Stimulated activated CD4-positive, alpha-beta T cell treated with anti-CD3 and anti-CD28 coated beads, Interleukin-4, amount 100 ng/mL, for 1 hour (primary cell): ENCODE measurements around the gene SMC5.
"Not testable (repeated sequence)": the region's sequence is repeated elsewhere in the genome, so short reads cannot be mapped to it uniquely, and the experiment has no call there.

Experiments used
- DNase-seq: peaks from one replicate; pipeline ENCODE4 v3.0.0-alpha.2; 2020

SMC5 gene

DNA sequence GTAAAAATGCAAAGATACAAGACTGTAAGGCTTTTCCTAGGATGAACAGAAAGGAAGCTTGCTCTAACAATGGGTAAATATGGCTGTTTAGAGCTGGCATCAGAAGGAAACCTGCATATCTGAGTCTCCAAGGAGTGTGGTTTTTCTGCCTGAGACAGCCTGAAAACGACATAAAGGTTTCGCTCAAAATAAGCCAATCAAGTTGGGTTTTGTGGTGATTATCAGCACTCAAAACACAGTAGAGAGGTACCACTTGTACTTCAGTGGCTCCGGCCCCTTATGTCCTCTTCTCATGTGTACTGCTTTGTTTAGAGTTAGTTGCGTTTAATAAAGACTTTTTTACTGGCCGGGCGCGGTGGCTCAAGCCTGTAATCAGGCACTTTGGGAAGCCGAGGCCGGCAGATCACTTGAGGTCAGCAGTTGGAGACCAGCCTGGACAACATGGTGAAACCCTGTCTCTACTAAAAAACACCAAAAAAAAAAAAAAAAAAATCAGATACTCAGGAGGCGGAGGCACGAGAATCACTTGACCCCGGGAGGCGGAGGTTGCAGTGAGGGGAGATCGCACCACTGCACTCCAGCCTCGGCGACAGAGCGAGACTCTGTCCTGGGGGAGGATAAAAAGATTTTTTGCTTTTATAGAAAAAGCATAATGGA lies 116.3 kb downstream of the SMC5 start:
- DNase-seq: no peak

DNA sequence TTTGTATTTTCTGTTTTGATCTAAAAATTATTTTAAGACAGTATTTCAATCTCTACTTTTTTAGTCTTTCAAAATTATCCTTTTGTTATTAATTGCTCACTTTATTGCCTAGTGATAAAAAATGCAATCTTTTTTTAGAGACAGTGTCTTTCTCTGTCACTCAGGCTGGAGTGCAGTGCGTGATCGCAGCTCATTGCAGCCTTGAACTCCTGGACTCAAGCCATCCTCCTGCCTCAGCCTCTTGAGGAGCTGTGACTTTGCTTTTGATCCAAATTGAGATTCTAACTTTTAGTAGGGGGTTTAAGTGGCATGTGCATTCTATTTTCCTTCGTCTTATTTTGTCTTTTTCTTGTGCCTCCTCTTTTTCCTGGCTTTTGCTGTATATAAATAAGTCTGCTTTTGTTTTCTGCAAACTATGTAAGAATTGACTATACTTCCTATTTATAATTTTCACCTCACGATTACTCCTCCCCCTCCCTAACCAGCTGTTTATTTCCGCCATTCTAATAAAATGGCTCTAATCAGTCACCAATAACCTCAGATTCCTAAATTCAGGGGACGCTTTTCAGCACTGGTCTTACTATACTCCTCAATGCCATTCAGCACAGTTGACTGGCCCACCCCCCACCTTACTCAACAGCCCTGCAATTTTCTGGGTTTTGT lies 123.4 kb downstream of the SMC5 start:
- DNase-seq: no peak

DNA sequence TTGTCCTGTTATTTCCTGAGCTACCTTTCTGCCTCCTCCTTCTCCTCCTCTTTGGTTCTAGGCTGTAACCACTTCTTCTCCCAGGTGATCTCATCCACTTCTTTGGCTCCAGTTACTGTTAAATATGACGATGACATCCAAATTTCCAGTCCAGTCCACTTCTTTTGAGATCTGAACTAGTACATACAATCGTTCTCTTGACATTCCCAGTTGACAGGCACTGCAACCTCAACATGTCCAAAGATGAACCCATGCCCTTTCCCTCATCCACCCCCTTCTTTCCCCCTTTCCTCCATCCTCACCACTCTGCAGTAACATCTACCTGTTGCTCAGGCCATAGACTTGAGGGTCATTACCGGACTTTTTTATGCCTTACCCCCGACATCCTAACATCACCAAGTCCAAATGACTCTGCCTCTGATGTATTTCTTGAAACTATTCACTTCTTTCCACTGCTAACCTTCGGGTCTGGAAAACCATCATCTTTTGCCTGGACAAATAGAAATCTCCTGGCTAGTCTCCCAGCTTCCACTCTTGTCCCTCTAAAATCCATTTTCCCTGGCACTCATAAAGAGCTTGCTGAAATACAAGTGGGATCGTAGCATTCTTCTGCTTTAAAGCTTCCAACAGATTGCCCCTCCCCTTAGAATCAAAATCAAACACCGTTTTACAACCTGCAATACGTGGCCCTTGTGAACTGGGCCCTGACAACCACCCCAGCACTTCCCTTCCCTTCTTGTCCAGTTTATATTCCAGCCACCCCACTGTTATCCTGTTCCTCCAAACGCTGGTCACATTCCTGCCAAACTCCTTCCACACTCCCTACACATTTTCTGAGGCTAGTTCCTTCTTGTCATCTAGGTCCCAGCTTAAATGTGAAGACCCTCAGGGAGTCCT lies 124.2 kb downstream of the SMC5 start:
- DNase-seq: no peak

DNA sequence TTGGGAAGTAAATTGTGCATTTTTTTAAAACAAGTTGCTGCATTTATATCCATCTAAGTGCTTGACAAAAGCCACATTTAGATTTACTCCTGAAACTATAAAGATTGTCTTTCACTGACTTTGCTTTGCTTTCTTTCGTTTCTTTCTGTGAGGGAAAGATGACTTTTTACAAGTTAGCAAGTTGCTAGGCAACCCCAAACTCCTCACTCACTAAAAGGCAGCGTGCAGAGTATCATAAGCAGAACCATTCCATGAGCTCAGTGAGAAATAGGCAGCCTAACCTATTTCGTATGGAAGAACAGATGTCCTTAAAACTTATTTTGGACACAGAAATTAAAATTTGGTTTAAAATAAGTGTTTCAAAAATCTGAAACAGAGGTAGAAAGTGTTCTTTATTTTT lies 126.6 kb downstream of the SMC5 start:
- no peak for DNase-seq

DNA sequence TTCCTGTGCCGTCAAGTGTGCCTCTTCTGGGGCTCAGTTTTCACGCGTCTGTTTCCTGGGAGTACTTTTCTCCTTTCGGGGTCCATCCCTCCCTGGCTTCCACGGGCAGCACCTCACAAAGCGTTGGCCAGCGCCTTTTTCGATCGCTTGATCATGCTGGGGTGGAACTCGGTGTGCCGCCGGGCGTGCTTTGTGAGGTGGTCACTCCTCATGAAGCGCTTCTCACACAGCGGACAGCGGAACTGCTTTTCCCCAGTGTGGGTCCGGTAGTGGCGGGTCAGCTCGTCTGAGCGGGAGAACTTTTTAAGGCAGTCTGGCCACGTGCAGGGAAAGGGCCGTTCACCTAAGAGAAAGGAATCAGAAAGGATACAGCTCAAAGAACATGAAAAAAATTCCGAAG lies 128.9 kb downstream of the SMC5 start:
- no peak for DNase-seq

DNA sequence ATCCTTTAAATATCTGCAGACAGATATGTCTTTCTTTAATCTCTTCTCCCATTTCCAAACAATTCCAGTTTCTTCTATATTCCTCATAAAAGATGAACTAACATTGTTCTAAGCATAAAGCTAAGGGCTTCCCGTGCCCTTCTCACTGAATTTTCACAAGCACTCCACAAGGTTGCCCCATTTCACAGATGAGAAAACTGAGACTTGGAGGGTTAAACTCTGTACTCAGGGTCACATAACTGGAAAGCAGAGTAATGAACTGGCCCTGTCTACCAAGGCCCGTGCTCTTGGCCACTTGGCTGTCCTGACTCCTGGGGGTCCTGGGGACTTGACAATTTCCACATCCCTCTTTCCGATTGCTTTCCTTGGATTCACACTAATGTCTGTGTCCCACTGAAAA lies 130.4 kb downstream of the SMC5 start:
- DNase-seq: no peak

DNA sequence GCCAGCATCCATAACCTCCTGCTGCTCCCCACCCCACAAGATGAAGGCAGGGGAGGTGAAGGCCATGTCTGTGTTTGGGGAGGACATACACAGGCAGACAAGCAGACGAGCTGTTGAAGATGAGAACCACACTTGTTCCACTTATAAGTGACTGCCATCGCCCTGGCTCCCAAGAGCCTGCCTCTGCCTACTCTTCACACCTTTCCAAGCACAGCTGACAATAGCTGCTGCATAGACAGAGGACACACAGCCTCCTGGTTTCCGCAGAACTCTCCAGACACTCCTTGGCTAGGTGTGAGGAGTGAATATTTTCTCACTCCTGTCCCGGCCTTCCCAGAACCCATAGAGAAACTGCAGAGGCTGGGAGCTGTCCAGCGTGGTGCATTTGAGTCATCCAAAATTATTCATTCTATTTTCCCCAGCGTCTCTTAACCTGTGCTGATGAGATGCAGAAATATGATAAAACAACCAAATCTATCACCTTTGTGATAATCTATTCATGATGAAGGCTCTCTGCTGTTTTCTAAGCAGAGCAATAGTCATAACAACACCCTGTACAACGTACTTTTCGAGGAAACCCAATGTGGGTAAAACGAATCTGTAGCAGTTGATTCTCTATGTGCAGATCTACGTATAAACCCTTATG lies 131.0 kb downstream of the SMC5 start:
- DNase-seq: no peak

DNA sequence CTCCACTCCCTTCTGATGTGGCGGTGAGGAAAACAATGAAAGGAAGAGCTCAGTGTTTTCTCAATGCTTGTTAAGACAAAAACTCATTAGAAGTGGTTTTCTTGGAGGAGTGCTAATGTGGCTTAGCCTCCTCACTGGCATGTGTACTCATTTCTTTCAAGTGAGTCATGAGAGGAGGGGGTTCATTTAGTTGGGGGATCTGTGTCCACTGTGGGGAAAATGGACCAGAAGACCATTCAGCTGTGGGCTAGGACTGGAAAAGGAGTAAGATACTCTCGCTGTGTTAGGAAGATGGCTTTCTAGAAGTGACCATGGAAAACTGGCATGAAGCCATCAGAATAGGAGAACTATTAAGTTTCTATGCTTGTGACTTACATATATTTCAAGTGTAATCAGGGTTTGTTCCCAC lies 132.2 kb downstream of the SMC5 start:
- DNase-seq: no peak

DNA sequence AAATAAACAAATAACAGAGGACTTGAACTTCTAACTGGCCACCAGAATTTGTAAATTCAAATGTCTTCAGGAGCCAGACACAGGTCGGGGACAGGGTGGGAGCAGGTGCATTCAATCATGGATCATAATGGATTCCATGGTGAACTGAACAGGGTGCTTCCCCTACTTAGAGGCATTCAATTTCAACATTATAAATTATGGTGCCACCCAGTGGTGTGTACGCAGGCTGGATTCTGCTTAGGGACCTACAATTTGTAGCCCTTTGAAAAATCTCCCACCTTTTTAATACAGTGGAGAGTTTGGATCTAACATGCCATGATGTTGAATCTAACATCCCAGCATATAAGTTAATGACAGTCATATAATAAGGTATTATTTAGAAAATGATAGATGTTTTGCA lies 133.4 kb downstream of the SMC5 start:
- DNase-seq: no peak

DNA sequence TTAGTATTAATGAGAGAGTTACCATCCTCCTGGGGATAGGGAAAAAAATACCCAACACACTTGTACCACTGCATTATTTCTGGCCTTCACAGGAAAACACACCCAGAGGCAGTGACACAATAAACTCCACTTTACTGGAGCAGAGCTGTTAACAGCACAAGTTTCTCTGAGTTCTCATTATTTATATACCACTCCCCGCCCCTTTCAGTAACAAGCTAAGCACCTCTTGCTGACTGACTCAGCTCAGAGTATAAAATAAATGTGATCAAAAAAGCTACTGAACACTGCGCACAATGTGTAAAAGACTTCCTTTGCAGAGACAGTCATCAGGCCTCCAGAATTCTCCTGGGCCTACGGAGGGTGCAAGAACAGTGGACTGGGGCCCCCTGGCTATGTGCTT lies 134.1 kb downstream of the SMC5 start:
- no peak for DNase-seq

DNA sequence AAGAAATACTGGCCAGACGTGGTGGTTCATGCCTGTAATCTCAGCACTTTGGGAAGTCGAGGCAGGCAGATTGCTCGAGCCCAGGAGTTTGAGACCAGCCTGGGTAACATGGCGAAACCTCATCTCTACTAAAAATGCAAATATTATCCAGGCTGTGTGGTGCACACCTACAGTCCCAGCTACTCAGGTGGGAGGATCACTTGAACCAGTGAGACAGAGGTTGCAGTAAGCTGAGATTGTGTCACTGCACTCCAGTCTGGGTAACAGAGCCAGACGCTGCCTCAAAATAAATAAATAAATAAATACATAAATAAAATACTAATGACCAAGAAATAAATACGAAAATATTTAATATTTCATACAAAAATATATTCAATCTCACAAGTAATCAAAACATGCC lies 136.9 kb downstream of the SMC5 start:
- no peak for DNase-seq

DNA sequence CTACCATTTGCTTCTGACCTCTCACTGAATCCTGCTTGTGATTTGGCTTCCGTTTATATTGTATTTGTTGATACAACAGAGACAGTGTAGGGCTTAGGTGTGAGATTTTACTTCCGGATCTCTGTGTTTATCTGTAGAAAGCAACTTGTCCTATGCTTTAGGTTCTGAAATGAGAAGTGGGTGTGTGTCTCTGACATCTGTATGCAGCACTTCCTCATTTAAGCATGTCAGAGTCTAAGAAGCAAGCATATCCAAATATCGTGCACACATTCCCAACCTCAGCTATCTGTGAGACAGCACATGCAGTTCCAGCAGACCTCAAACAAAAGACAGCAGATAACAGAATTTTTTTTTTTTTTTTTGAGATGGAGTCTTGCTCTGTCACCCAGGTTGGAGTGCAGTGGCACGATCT lies 139.4 kb downstream of the SMC5 start:
- DNase-seq: no peak

DNA sequence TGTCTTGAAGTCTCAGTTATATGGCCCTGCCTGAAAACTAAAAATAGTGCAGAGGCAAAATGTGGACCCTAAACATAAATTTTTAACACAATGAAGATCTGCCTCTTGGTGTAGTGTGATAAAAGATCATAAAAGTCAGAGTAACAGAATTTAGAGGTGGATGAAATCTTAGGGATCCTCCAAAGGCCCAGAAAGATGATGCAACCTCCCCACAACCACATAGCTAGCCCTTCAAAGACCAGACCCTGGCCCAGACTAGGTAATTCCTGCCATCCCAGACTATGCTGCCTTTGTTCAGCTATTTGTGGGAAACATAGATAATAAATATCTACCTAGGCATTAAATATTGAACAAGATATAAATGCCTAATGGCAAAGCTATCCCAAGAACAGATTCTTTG lies 140.4 kb downstream of the SMC5 start:
- DNase-seq: no peak

DNA sequence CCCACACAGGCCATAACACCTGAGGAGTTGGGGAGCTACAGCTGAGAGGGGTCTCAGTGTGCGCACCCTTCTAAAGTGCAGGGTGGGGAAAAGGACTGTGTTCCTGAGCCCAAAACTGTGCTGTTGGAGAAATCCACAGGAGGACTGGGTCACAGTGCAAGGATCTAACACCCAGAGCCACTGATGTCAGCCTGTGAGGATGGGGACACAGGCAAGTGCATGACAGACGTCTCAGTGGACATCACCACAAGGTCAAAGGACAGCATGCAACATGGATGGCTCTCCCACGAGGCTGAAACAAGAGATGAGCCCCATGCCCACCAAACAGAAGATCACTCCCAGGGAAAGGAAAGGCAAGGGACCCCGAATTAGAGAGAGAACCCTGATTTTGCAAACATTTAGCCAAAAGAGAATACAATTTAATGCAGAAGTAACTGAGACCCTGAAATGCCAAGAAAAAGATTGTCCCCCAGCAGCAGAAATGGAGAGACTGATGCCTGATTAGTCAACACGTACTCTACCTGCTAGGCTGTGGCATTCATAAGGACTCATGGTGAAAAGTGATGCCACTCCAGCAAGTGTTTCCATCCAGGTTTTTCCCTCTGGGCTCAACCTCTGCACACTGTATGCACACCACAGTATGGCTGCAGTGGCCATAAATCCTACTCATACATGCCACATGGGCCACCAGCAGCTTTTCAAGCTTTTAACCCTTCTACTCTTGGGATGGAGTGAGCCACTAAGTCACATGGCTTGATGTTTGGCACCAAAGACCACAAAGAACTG lies 141.5 kb downstream of the SMC5 start:
- DNase-seq: no peak

DNA sequence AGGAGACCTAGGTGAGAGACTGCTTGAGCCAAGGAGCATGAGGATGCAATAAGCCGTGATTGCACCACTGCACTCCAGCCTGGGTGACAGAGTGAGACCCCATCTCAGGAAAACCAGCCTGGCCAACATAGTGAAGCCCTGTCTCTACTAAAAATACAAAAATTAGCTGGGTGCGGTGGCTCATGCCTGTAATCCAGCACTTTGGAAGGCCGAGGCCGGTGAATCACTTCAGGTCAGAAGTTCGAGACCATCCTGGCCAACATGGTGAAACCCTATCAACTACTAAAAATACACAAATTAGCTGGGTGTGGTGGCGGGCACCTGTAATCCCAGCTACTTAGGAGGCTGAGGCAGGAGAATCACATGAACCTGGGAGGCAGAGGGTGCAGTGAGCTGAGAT lies 142.5 kb downstream of the SMC5 start:
- DNase-seq: not testable (repeated sequence)

DNA sequence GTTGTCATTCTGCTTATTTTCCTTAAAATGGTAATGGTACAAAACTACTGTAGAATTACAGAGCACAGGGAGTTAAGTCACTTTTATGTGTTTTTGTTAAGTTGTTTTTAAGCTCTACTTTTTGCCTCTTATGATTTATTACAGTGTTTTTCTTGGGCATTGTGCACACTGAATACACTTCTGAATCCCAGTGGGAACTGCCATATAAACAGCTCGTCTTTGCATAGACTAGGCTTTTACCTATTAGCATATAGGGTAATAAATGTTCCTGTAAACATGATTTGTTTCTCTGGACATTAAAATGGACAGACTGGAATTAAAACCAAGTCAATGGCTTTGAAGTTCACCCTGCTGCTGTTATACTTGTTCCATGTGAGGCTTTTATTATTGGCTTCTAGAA lies 143.4 kb downstream of the SMC5 start:
- no peak for DNase-seq

DNA sequence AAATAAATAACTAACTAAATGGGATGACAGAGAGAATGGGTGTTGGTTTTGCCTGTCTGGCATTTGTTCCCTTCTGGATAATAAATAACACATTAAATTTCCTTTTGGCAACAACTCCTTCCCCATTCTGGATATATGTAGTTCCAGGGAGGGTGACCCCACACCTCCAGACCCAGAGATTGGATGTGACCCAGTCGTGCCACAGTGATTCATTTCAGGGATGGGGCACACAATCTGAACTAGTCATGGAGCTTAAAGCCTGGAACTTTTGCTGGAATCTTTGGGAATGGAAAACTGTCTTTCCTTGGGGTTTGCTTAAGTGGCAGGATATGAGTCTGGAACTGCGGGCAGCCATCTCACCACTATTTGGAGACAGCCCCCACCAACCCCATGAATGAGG lies 144.4 kb downstream of the SMC5 start:
- no peak for DNase-seq

DNA sequence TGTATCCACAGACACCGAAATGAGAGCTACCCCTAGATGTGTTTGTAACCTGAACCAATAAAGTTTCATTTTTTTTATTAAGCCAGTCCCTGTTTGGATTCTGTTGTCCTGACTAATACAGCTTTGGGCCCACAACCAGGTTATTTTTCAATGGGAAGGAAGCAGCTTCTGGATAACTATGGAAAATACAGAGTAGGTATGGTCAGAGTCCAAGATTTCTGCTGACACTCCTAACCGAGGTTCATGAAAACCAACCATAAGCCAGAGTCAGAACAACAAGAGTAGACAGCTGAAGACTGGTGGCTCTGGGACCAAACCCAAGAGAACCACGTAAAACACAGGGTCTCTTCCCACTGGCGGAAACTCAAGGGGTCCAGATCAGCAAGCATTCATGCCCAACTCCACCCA lies 144.8 kb downstream of the SMC5 start:
- no peak for DNase-seq

DNA sequence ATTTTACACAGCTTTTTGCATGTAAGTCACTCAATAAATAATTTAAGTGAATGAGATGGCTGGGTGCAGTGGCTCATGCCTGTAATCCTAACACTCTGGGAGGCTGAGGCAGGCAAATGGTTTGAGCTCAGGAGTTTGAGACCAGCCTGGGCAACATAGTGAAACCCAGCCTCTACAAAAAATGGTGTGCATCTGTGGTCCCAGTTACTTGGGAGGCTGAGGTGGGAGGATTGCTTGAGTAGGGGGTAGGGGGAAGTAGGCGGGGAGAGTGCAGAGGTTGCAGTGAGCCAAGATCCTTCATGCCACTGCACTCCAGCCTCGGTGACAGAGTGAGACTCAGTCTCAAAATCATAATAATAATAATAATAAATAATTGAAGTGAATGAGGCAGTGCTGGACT lies 145.5 kb downstream of the SMC5 start:
- DNase-seq: no peak
